ENCODE measurements around the gene HSD17B3.
"Not testable (repeated sequence)": the region's sequence is repeated elsewhere in the genome, so short reads cannot be mapped to it uniquely, and the experiment has no call there.

Gene HSD17B3

GRCh38 chr9:96305171-96305570 lies 3.2 kb upstream of the HSD17B3 start:
- no peak for DNase-seq

- no peak for DNase-seq
These were observed 2.3 kb upstream of the HSD17B3 start for GRCh38 chr9:96304230-96304629.

- DNase-seq, result no peak
These were observed 2.2 kb downstream of the HSD17B3 start for GRCh38 chr9:96299823-96300222.

- no peak for DNase-seq
These were observed 7.8 kb downstream of the HSD17B3 start for GRCh38 chr9:96294159-96294545.

GRCh38 chr9:96293498-96294158 lies 8.3 kb downstream of the HSD17B3 start:
- DNase-seq, result no peak

- DNase-seq, result no peak
These were observed 12.6 kb downstream of the HSD17B3 start for GRCh38 chr9:96289392-96289791.

- no peak for DNase-seq
These were observed 20.3 kb downstream of the HSD17B3 start for GRCh38 chr9:96281641-96282040.

- no peak for DNase-seq
These were observed 22.0 kb downstream of the HSD17B3 start for GRCh38 chr9:96279932-96280331.

- DNase-seq, result no peak
These were observed 27.0 kb downstream of the HSD17B3 start for GRCh38 chr9:96274939-96275338.

GRCh38 chr9:96270236-96270744 lies 31.7 kb downstream of the HSD17B3 start:
- no peak for DNase-seq

GRCh38 chr9:96258967-96259366 lies 43.0 kb downstream of the HSD17B3 start:
- DNase-seq, result no peak

GRCh38 chr9:96256800-96257199 lies 45.2 kb downstream of the HSD17B3 start:
- no peak for DNase-seq

GRCh38 chr9:96255698-96256097 lies 46.3 kb downstream of the HSD17B3 start:
- no peak for DNase-seq

- DNase-seq, result no peak
These were observed 48.8 kb downstream of the HSD17B3 start for GRCh38 chr9:96253059-96253696.

- DNase-seq, result no peak
These were observed 50.5 kb downstream of the HSD17B3 start for GRCh38 chr9:96251451-96251850.

- DNase-seq, result no peak
These were observed 52.2 kb downstream of the HSD17B3 start for GRCh38 chr9:96249746-96250145.

GRCh38 chr9:96246267-96246671 lies 55.7 kb downstream of the HSD17B3 start:
- DNase-seq, result no peak

GRCh38 chr9:96245399-96245798 lies 56.6 kb downstream of the HSD17B3 start:
- DNase-seq, result no peak

GRCh38 chr9:96243778-96244177 lies 58.2 kb downstream of the HSD17B3 start:
- DNase-seq, result no peak

- DNase-seq, result no peak
These were observed 59.2 kb downstream of the HSD17B3 start for GRCh38 chr9:96242811-96243210.

GRCh38 chr9:96241391-96241809 lies 60.6 kb downstream of the HSD17B3 start:
- DNase-seq, result no peak

GRCh38 chr9:96236854-96237550 lies 65.0 kb downstream of the HSD17B3 start:
- no peak for DNase-seq

- DNase-seq, result not testable (repeated sequence)
These were observed 65.6 kb downstream of the HSD17B3 start for GRCh38 chr9:96236337-96236736.
